ENCODE results near the gene RALGAPA1.

GRCh38 chr14:35752380-35752779 is 56.7 kb downstream of the RALGAPA1 start:
- TF ChIP-seq CTCF (IDR thresholded peaks at IDR 0.05; ENCODE audit: low read length) = no peak
- TF ChIP-seq EZH2 (optimal IDR thresholded peaks at IDR 0.05; ENCODE audit: low read depth, low read length) = no peak
- TF ChIP-seq EZH2phosphoT487 (IDR thresholded peaks at IDR 0.05; ENCODE audit: low read length) = no peak

Data from MM.1S (cell line).